HG03045 (cell line): Measurements from ENCODE around the gene TMEM215.
"Not testable (repeated sequence)": the region's sequence is repeated elsewhere in the genome, so short reads cannot be mapped to it uniquely, and the experiment has no call there.

Experiments used
- ATAC-seq: cut with Tn5 transposase; IDR thresholded peaks from one replicate; pipeline ENCODE4 v1.9.1; 2021; ENCODE audit warnings: mild to moderate bottlenecking, moderate library complexity; ENCODE audit not compliant: unreplicated experiment

Gene TMEM215

GRCh38 chr9:32783168-32783891 is at the start of gene TMEM215:
Gene TMEM215, plus strand, starts transcription at chr9:32783540. Its CDS starts 644 bp downstream, at chr9:32784184.
- ATAC-seq = no peak

DNA sequence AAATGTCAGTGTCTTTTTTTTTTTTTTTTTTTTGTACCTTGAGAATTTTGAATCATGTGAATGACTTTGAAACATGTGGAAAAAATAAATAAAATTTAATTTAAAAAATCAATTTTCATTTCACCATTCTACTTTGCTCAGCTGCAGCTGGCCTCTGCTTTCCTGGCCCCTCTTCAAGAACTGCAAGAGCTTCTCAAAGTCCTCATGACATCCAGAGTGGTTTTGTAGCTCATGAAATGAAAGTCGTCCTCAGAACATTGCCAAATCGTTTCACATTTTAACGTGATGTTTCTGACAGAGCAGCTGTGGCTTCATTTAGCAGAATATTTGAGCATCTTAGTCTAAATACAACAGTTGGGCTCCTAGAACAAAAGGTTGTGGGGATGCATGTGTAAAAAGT is 47.9 kb upstream of the TMEM215 start:
- no peak for ATAC-seq

GRCh38 chr9:32737378-32737777 is 46.0 kb upstream of the TMEM215 start:
- no peak for ATAC-seq

DNA sequence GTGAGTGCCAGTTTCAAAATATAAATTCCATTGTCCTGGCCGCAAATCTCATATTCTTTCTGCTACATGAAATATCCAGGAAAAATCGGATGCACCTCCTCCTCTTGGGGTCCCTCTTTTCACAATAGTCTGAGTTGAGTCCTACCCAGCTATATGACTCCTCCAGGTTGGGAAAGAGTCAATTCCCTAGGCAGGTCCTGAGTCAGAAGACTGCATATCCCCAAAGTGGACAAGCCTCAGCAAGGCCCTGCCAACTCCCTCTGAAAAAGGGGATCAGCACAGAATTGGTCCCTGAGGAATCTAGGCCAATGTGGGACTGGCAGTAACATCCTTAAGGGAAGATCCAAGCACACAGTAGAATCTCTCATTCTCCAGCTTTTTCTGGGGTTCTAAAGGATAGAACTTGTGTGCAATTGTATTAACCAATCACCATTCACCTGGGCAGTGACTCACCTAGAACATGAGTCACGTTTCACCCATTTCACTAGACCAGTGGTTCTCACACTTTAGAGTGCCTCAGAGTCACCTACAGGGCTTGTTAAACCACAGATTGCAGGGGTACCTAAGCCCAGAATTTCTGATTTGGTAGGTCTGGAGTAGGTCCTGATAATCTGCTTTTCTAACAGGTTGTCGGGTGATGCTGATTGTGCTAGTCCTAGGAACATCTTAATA is 44.7 kb upstream of the TMEM215 start:
- no peak for ATAC-seq

- ATAC-seq = no peak
Observed at GRCh38 chr9:32741706-32742105, 41.6 kb upstream of the TMEM215 start.

- ATAC-seq = no peak
Observed at GRCh38 chr9:32742296-32742695, 41.0 kb upstream of the TMEM215 start.

DNA sequence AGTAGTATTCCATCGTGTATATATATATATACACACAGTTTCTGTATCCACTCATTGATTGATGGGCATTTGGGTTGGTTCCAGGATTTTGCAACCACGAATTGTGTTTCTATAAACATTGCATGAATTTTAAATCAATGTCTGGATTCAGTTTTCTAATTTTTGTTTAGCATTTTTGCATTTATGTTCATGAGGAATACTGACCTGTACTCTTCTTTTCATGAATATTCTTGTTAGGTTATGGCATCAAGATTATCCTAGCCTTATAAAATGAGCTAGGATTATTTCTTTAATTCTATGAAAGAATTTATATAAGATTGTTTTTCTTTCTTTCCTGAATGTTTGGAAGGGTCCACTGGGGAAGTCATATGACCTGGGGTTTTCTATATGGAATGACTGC is 35.3 kb upstream of the TMEM215 start:
- no peak for ATAC-seq

DNA sequence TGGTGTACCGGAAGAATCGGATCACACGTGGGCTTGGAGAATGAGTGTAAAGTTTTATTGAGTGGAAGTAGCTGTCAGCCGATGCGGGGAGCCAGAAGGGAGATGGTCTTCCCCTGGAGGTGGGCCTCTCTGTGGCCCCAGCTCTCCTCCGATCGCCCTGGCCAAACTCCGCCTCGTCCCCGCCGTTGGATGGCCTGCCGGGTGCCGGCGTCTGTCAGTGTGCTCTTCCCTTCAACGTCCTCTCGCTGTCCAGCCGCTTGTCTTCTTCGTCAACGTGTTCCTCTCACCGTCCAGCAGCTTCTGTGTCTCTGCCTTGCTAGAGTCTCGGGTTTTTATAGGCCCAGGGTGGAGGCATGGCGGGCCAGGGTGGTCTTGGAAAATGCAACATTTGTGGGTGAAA is 27.6 kb upstream of the TMEM215 start:
- ATAC-seq = no peak

GRCh38 chr9:32764139-32764538 is 19.2 kb upstream of the TMEM215 start:
- no peak for ATAC-seq

DNA sequence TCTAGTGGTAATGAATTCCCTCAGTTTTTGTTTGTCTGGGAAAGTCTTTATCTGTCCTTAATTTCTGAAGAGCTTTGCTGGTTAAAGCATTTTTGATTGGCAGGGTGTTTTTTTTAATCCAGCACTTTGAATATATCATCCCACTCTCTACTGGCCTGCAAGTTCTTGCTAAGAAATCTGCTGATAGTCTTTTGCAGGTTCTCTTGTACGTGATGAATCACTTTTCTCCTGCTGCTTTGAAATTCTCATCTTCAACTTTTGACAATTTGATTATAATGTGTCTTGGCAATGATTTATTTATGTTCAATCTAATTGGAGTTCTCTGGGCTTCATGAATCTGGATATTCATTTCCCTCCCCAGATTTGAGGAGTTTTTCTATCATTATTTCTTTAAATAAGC is 8.1 kb upstream of the TMEM215 start:
- no peak for ATAC-seq

DNA sequence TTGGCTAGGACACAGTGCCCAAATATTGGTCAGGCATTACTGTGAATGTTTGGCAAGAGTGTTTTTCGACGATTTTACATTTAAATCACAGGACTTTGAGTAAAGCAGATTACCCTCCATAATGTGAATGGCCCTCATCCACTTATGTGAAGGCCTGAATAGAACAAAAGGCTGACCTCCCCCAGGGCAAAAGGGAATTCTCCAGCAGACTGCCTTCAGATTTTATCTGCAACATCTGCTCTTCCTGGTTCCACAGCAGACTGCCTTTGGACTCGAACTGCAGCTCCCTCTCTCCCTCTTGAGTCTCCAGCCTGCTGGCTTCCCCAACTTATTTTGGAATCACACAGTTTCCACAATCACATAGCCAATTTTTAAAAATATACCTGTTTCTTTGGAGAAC is 7.1 kb upstream of the TMEM215 start:
- no peak for ATAC-seq

- ATAC-seq = no peak
Observed at GRCh38 chr9:32782476-32783167, 718 bp upstream of the TMEM215 start.

- ATAC-seq = no peak
Observed at GRCh38 chr9:32787816-32788215, 4.5 kb downstream of the TMEM215 start.

- not testable (repeated sequence) for ATAC-seq
Observed at GRCh38 chr9:32796015-32796414, 12.7 kb downstream of the TMEM215 start.

DNA sequence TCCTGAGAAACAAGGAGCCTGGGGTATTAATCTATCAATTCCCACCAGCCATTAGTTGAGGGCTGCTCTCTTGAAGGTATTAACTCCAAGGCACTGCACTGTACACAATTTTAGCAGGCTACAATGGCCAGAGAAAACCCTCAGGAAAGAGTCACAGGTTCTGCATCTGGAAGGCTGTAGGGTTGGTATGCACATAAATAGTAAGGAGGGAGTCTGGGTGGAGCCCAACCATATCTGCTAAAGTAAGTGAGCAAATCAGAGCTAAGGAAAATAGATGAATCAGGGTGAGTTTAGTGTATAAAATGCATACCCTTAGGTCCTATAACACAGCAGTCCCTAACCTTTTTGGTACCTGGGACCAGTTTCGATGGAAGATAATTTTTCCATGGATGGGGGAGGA is 18.2 kb downstream of the TMEM215 start:
- no peak for ATAC-seq

DNA sequence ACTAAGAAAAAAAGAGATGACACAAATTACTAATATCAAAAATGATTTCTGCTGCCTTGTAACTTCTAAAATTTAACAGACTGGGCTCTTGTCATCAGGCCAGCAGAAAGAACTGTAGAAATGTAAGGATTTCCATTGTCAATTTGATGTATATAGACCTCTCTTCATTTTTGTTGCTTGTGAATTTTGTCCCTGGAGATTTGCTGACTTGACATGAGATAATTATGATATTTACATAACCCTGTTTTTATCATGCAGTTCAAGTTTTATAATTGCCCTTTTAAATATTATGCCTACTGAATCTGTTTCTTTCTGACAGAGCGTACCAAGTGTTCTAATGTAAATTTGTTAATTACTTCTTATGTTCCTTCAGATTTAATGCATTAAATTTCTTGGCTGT is 23.9 kb downstream of the TMEM215 start:
- no peak for ATAC-seq

DNA sequence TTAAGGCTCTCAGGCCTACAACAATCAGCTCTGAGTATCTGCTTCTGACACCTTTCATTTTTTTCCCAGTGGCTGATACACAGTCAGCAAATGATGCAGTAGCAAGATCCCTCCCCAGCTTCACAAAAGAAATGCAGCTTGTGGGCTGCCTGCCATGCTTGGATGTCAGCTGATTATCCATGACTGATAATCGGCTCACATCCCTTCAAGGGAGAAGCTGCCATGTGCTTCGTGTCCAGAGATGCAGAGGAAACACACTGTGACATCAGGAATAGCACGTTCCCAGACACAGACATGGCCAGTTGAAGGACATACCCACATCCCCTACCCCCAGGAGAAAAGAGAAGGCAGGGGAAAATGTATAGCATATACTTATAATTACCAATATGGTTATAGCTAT is 27.9 kb downstream of the TMEM215 start:
- no peak for ATAC-seq

GRCh38 chr9:32820322-32820721 is 37.0 kb downstream of the TMEM215 start:
- ATAC-seq = no peak

DNA sequence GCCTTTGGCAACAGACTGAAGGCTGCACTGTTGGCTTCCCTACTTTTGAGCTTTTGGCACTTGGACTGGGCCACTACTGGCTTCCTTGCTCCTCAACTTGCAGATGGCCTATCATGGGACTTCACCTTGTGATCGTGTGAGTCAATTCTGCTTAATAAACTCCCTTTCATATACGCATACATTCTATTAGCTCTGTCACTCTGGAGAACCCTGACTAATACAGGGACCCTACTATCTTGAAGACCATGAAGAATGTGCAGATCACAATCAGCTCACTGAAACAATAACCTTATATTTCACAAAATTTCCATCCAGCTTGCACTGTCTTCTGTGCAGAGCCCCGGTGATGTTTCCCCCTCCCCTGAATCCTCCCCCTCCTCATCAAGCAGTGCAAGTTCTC is 39.8 kb downstream of the TMEM215 start:
- no peak for ATAC-seq

DNA sequence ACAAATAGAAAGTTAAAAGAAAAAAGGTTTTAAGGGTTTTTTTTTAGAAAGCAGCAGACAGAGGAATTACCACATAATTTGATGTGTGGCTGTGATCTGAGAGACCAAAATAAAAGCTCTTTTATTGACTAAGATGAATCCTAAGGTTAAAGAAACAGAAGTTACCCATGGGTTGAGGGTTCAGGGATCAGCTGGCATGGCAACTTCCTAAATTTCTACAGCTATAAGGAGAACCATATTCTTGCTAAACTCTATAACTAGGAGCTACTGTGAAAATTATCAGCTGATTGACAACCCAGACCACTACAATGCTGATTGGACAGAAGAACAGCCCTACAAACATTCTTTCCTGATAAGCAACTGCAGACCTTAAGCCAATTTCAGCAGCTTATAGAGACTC is 40.2 kb downstream of the TMEM215 start:
- ATAC-seq = no peak

DNA sequence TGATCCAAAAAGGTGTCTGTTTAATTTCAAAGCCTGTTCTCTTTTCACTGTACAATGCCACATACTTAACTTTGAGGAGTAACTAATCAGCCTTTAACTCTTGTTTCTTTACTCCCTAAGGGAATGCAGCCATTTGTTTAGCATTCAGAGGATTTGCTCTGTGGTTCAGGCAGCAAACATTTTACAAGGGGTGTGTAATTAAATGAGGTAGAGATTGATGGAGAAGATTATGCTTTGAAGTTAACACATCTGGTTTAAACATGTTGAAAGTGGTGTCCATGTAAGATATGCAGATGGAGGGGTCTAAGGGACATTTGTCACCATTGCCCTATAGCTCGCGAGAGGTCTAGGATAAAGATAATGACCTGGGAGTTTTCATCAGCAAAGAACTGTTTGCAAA is 41.9 kb downstream of the TMEM215 start:
- no peak for ATAC-seq

GRCh38 chr9:32828861-32829260 is 45.5 kb downstream of the TMEM215 start:
- no peak for ATAC-seq
